ENCODE measurements around the gene OR1L4. TPM values are rescaled to one million over a fixed set of nuclear protein-coding genes. Genes with fewer than 3 reads are reported as not detected.

Gene OR1L4
- total RNA-seq = not detected in 2 replicates

- DNase-seq (ENCODE audit: extremely low read depth, low read depth, low spot score) = no peak
These were observed at the start of gene OR1L4 for GRCh38 chr9:122723690-122724089. TSS of gene OR1L4 (plus strand) at chr9:122723990. CDS start at chr9:122723990, 0 bp downstream.

- no peak for DNase-seq (ENCODE audit: extremely low read depth, low read depth, low spot score)
These were observed 38.9 kb upstream of the OR1L4 start for GRCh38 chr9:122684851-122685250.

GRCh38 chr9:122695696-122696095 is 28.1 kb upstream of the OR1L4 start:
- DNase-seq (ENCODE audit: extremely low read depth, low read depth, low spot score) = no peak

GRCh38 chr9:122718038-122718437 is 5.8 kb upstream of the OR1L4 start:
- no peak for DNase-seq (ENCODE audit: extremely low read depth, low read depth, low spot score)

GRCh38 chr9:122719218-122719617 is 4.6 kb upstream of the OR1L4 start:
- DNase-seq (ENCODE audit: extremely low read depth, low read depth, low spot score) = no peak

GRCh38 chr9:122742003-122742402 is 18.2 kb downstream of the OR1L4 start, which contains the start of gene OR1L6:
TSS of gene OR1L6 (plus strand) at chr9:122742303. CDS start at chr9:122749848, 7,545 bp downstream.
- DNase-seq (ENCODE audit: extremely low read depth, low read depth, low spot score) = no peak

GRCh38 chr9:122754825-122755224 is 31.0 kb downstream of the OR1L4 start:
- no peak for DNase-seq (ENCODE audit: extremely low read depth, low read depth, low spot score)

GRCh38 chr9:122767817-122768216 is 44.0 kb downstream of the OR1L4 start:
- no peak for DNase-seq (ENCODE audit: extremely low read depth, low read depth, low spot score)

Other genes with a start within 250 kb of the OR1L4 start
- gene OR1J1, start 246.1 kb upstream of the OR1L4 start, total RNA-seq = not detected in 2 replicates
- gene OR1J2, start 213.2 kb upstream of the OR1L4 start, total RNA-seq = not detected in 2 replicates
- not detected in 2 replicates for gene OR1J4, start 204.8 kb upstream of the OR1L4 start, total RNA-seq
- gene OR1N1, start 196.7 kb upstream of the OR1L4 start, total RNA-seq = not detected in 2 replicates
- gene OR1N2, start 170.9 kb upstream of the OR1L4 start, total RNA-seq = not detected in 2 replicates
- 1.1 and 1.3 TPM in 2 replicates for gene OR1L8, start 140.6 kb upstream of the OR1L4 start, total RNA-seq
- not detected in 2 replicates for gene OR1Q1, start 109.3 kb upstream of the OR1L4 start, total RNA-seq
- 0.39 TPM in 1 of 2 replicates, not detected in the other for gene OR1B1, start 66.4 kb upstream of the OR1L4 start, total RNA-seq
- gene OR1L1, start 62.3 kb upstream of the OR1L4 start, total RNA-seq = not detected in 2 replicates
- gene OR1L3, start 48.9 kb upstream of the OR1L4 start, total RNA-seq = not detected in 2 replicates
- gene OR1L6, start 18.3 kb downstream of the OR1L4 start, total RNA-seq = not detected in 2 replicates
- not detected in 2 replicates for gene OR5C1, start 64.9 kb downstream of the OR1L4 start, total RNA-seq
- gene OR1K1, start 76.1 kb downstream of the OR1L4 start, total RNA-seq = not detected in 2 replicates
- 42.6 and 49.5 TPM in 2 replicates for gene PDCL, start 104.6 kb downstream of the OR1L4 start, total RNA-seq
- gene RC3H2, start 181.4 kb downstream of the OR1L4 start, total RNA-seq = 49.3 and 69.2 TPM in 2 replicates
- 4.0 and 5.3 TPM in 2 replicates for gene ZBTB6, start 189.3 kb downstream of the OR1L4 start, total RNA-seq
- 3.7 and 4.2 TPM in 2 replicates for gene ZBTB26, start 207.5 kb downstream of the OR1L4 start, total RNA-seq
- 21.7 and 35.5 TPM in 2 replicates for gene RABGAP1, start 217.0 kb downstream of the OR1L4 start, total RNA-seq